ENCODE results near the gene ATN1. TPM values are rescaled to one million over a fixed set of nuclear protein-coding genes. Genes with fewer than 3 reads are reported as not detected.

The ATN1 gene
- total RNA-seq, 1 experiment from 2014 or later: 144 TPM

GRCh38 chr12:6977653-6978052 lies 49.9 kb downstream of the ATN1 start:
- intact Hi-C loops (cut with micrococcal nuclease; ENCODE audit: unreplicated experiment): no loop called here
- no peak overlapping the region for H3K4me3 ChIP-seq (ENCODE audit: low read depth, low read length, poor library complexity, severe bottlenecking)
- H3K9me3 ChIP-seq (ENCODE audit: low read depth, low read length, poor library complexity, severe bottlenecking): no peaks in the 10 kb centered on the region
- H3K27ac ChIP-seq (ENCODE audit: low read depth, low read length, poor library complexity, severe bottlenecking): no peak overlapping the region
- H3K4me1 ChIP-seq (ENCODE audit: insufficient read depth, low read length, poor library complexity, severe bottlenecking): no peaks in the 10 kb centered on the region
- no peak for TF ChIP-seq CTCF (conservative IDR thresholded peaks at IDR 0.05; ENCODE audit: low read depth, low read length)
- TF ChIP-seq EZH2 (IDR thresholded peaks at IDR 0.05; ENCODE audit: borderline replicate concordance, low read depth, low read length, poor library complexity, severe bottlenecking): no peak
- POLR2A ChIA-PET (ENCODE audit: low non-redundant PET): no interaction called here
- CTCF ChIA-PET: no interaction called here
- no TSS peak for BruUV-seq (replicated peaks)
- peaks cover 83% of the 10 kb centered on the region for H3K36me3 ChIP-seq (ENCODE audit: insufficient read depth, low read length, poor library complexity, severe bottlenecking)
- H3K27me3 ChIP-seq (replicated peaks; ENCODE audit: insufficient read depth, low read depth, low read length, poor library complexity): no peaks in the 10 kb centered on the region
- DNase-seq (ENCODE audit: low spot score): no peak

GRCh38 chr12:6978188-6978587 lies 50.4 kb downstream of the ATN1 start:
- Histone ChIP-seq H3K4me1 (ENCODE audit: insufficient read depth, low read length, poor library complexity, severe bottlenecking) (no peaks in the 10 kb centered on the region), H3K27ac (ENCODE audit: low read depth, low read length, poor library complexity, severe bottlenecking) (no peak overlapping the region), H3K27me3 (replicated peaks; ENCODE audit: insufficient read depth, low read depth, low read length, poor library complexity) (no peaks in the 10 kb centered on the region), H3K36me3 (ENCODE audit: insufficient read depth, low read length, poor library complexity, severe bottlenecking) (peaks cover 85% of the 10 kb centered on the region), H3K9me3 (ENCODE audit: low read depth, low read length, poor library complexity, severe bottlenecking) (no peaks in the 10 kb centered on the region), H3K4me3 (ENCODE audit: low read depth, low read length, poor library complexity, severe bottlenecking) (no peak overlapping the region)
- ChIA-PET CTCF (no interaction called here), POLR2A (ENCODE audit: low non-redundant PET) (no interaction called here)
- no peak for DNase-seq (ENCODE audit: low spot score)
- no TSS peak for BruUV-seq (replicated peaks)
- no peak for TF ChIP-seq CTCF (conservative IDR thresholded peaks at IDR 0.05; ENCODE audit: low read depth, low read length)
- no peak for TF ChIP-seq EZH2 (IDR thresholded peaks at IDR 0.05; ENCODE audit: borderline replicate concordance, low read depth, low read length, poor library complexity, severe bottlenecking)
- intact Hi-C loops (cut with micrococcal nuclease; ENCODE audit: unreplicated experiment): no loop called here

- ChIA-PET CTCF (no interaction called here), POLR2A (ENCODE audit: low non-redundant PET) (no interaction called here)
- BruUV-seq (replicated peaks): no TSS peak
- H3K36me3 ChIP-seq (ENCODE audit: insufficient read depth, low read length, poor library complexity, severe bottlenecking): peaks cover 87% of the 10 kb centered on the region
- DNase-seq (ENCODE audit: low spot score): no peak
- no peak overlapping the region for H3K4me3 ChIP-seq (ENCODE audit: low read depth, low read length, poor library complexity, severe bottlenecking)
- no peak for TF ChIP-seq EZH2 (IDR thresholded peaks at IDR 0.05; ENCODE audit: borderline replicate concordance, low read depth, low read length, poor library complexity, severe bottlenecking)
- no peak for TF ChIP-seq CTCF (conservative IDR thresholded peaks at IDR 0.05; ENCODE audit: low read depth, low read length)
- H3K9me3 ChIP-seq (ENCODE audit: low read depth, low read length, poor library complexity, severe bottlenecking): no peaks in the 10 kb centered on the region
- no peaks in the 10 kb centered on the region for H3K4me1 ChIP-seq (ENCODE audit: insufficient read depth, low read length, poor library complexity, severe bottlenecking)
- intact Hi-C loops (cut with micrococcal nuclease; ENCODE audit: unreplicated experiment): no loop called here
- H3K27me3 ChIP-seq (replicated peaks; ENCODE audit: insufficient read depth, low read depth, low read length, poor library complexity): no peaks in the 10 kb centered on the region
- no peak overlapping the region for H3K27ac ChIP-seq (ENCODE audit: low read depth, low read length, poor library complexity, severe bottlenecking)
Observed at GRCh38 chr12:6978611-6979011, 50.9 kb downstream of the ATN1 start.

All from A673 (cell line).